Ovary (tissue), 9 donors: ENCODE measurements around the gene SH3BGRL3. TPM values are rescaled to one million over a fixed set of nuclear protein-coding genes. Genes with fewer than 3 reads are reported as not detected.
"Not testable (repeated sequence)": the region's sequence is repeated elsewhere in the genome, so short reads cannot be mapped to it uniquely, and the experiment has no call there.

ENCODE experiments used
- DNase-seq, 5 donors: peaks; one replicate each; pipeline ENCODE4 v3.0.0-alpha.2; 2019 to 2020
- H3K27ac ChIP-seq, 2 donors: fragments of 200-600 bp; one replicate each; pipeline versions ENCODE4 v1.5.1 to v1.8.0; 2019 to 2022
- H3K27me3 ChIP-seq: fragments of 200-600 bp; one replicate; pipeline ENCODE4 v1.8.0; 2022
- H3K36me3 ChIP-seq: fragments of 200-600 bp; sonication (generic); one replicate; pipeline ENCODE4 v1.5.1; 2019
- H3K4me1 ChIP-seq: one replicate; pipeline ENCODE4 v1.8.1; 2013; ENCODE audit warnings: mild to moderate bottlenecking, moderate library complexity; ENCODE audit not compliant: insufficient read depth
- H3K4me3 ChIP-seq: fragments of 200-600 bp; sonication (generic); one replicate; pipeline ENCODE4 v1.5.1; 2017
- H3K9me3 ChIP-seq, 2 donors: fragments of 200-600 bp in 1 of 2; sonication (generic) in 1 of 2; one replicate each; pipeline versions ENCODE4 v1.5.1 to v1.8.1; 2013 to 2019; ENCODE audit warnings: mild to moderate bottlenecking in 1 of 2, moderate library complexity in 1 of 2
- CTCF ChIP-seq, 3 donors: fragments of 450-650 bp in 2 of 3; fragments of 200-600 bp in 1 of 3; IDR thresholded peaks; one replicate each; pipeline versions ENCODE4 v1.5.1 to v1.8.0; 2016 to 2022; ENCODE audit warnings: antibody characterized with exemption in 3 of 3, mild to moderate bottlenecking in 1 of 3
- EP300 ChIP-seq: sonication (generic); formaldehyde crosslinking; IDR thresholded peaks from one replicate; pipeline ENCODE4 v1.6.1; 2017; ENCODE audit warnings: antibody characterized with exemption
- POLR2A ChIP-seq: fragments of 450-650 bp; IDR thresholded peaks from one replicate; pipeline ENCODE4 v1.6.1; 2017; ENCODE audit warnings: antibody characterized with exemption, mild to moderate bottlenecking, moderate library complexity
- WGBS, 3 donors: extraction: QIAGEN DNeasy Blood & Tissue Kit in 1 of 3; methylation state at CpG; one replicate each; pipeline versions ENCODE4 v1.1.5 to v1.1.7; 2013 to 2017; 5-methylcytosine and 5-hydroxymethylcytosine counted together
- intact Hi-C, 4 donors: fragments of 100-400 bp; cut with DNase I; formaldehyde crosslinking; loops; one replicate each; pipeline versions ENCODE4 v1.11.0 to v1.15.1; 2022 to 2023
- polyA plus RNA-seq, 2 donors: library from polyadenylated mRNA; stranded (reverse); fragments of 200-250 nt in 1 of 2; fragments of 350-450 nt in 1 of 2; fragmentation: Illumina TruSeq in 1 of 2; extraction: RNeasy Lipid Tissue Mini Kit (QIAGEN cat#74804) in 1 of 2; gene quantifications; one replicate each; pipeline ENCODE4 v1.2.3, GENCODE V29; 2013 to 2014
- total RNA-seq, 7 donors: library from RNA; depleted of rRNA in 2 of 7; stranded (reverse); fragments of >200 nt in 2 of 7; fragmentation: NEBNext Ultra II Directional in 3 of 7; extraction: Animal tissue kit (Norgen Biotek cat#: 25700) in 3 of 7; gene quantifications; one replicate each; pipeline versions ENCODE4 v1.1.0 to v1.2.4, GENCODE V29; 2016 to 2023
- donor health status: DM: no; HTN: no; CAD: no; lungs with moderate emphysema.
- donor health status: DM: no; HTN: no; CAD: no.
- donor health status: Bipolar disorder and iron deficiency.
- donor health status: DM: yes; HTN: yes; CAD: no.
- donor health status: DM: no; HTN: no; CAD: no.
- donor health status: DM: yes; HTN: yes; CAD: no.

Gene SH3BGRL3
- total and polyA plus RNA-seq, 9 donors = 18.6 to 242 (median 58.3) TPM

- Histone ChIP-seq H3K9me3 (no peaks in the 10 kb centered on the region), H3K27ac (no peak overlapping the region), H3K36me3 (no peaks in the 10 kb centered on the region), H3K4me1 (no peaks in the 10 kb centered on the region), H3K4me3 (no peak overlapping the region), H3K27me3 (no peaks in the 10 kb centered on the region)
- TF ChIP-seq CTCF (IDR thresholded peaks at IDR 0.05) = no peak
- no peak for TF ChIP-seq EP300
- TF ChIP-seq POLR2A = no peak
- no peak for DNase-seq
- 90 to 93% (median 90%) methylated on average over 2 of the region's 2 CpGs for WGBS, 3 donors
- intact Hi-C loops = loop anchor here in 3 of 4 donors (2.0 to 10.0 kb wide), 3 partner anchors 53 to 221 kb away; no protein-coding TSS in a partner anchor
These were observed 43.5 kb downstream of the SH3BGRL3 start for GRCh38 chr1:26323382-26323781.

GRCh38 chr1:26324550-26324949 lies 44.7 kb downstream of the SH3BGRL3 start:
- no peaks in the 10 kb centered on the region for H3K4me1 ChIP-seq
- H3K36me3 ChIP-seq = no peaks in the 10 kb centered on the region
- no peaks in the 10 kb centered on the region for H3K27me3 ChIP-seq
- DNase-seq = no peak
- no peaks in the 10 kb centered on the region for H3K9me3 ChIP-seq
- 68 to 80% (median 70%) methylated on average over 3 of the region's 3 CpGs for WGBS, 3 donors
- TF ChIP-seq EP300 (no peak), CTCF (IDR thresholded peaks at IDR 0.05) (no peak), POLR2A (no peak)
- no peak overlapping the region for H3K27ac ChIP-seq
- H3K4me3 ChIP-seq = no peak overlapping the region
- intact Hi-C loops = loop anchor here in 2 of 4 donors (5.0 to 10.0 kb wide), 2 partner anchors 220 to 222 kb away; no protein-coding TSS in a partner anchor

- WGBS, 3 donors = 74 to 85% (median 83%) methylated on average over 8 of the region's 8 CpGs
- H3K4me1 ChIP-seq = no peaks in the 10 kb centered on the region
- no peaks in the 10 kb centered on the region for H3K9me3 ChIP-seq
- H3K4me3 ChIP-seq = no peak overlapping the region
- no peaks in the 10 kb centered on the region for H3K27me3 ChIP-seq
- no peak overlapping the region for H3K27ac ChIP-seq
- no peak for TF ChIP-seq CTCF (IDR thresholded peaks at IDR 0.05)
- no peak for TF ChIP-seq POLR2A
- TF ChIP-seq EP300 = no peak
- DNase-seq = no peak
- no peaks in the 10 kb centered on the region for H3K36me3 ChIP-seq
- intact Hi-C loops = loop anchor here in 1 of 4 donors (10.0 kb wide), 1 partner anchor 223 kb away; no protein-coding TSS in a partner anchor
These were observed 48.1 kb downstream of the SH3BGRL3 start for GRCh38 chr1:26327956-26328362.

- intact Hi-C loops = loop anchor here in 1 of 4 donors (10.0 kb wide), 1 partner anchor 224 kb away; no protein-coding TSS in a partner anchor
- Histone ChIP-seq H3K27me3 (no peaks in the 10 kb centered on the region), H3K4me3 (no peak overlapping the region), H3K36me3 (no peaks in the 10 kb centered on the region), H3K9me3 (no peaks in the 10 kb centered on the region), H3K27ac (no peak overlapping the region), H3K4me1 (no peaks in the 10 kb centered on the region)
- no peak for TF ChIP-seq CTCF (IDR thresholded peaks at IDR 0.05)
- no peak for TF ChIP-seq EP300
- TF ChIP-seq POLR2A = no peak
- no peak for DNase-seq
- 64 to 71% (median 69%) methylated on average over 8 of the region's 8 CpGs for WGBS, 3 donors
These were observed 48.7 kb downstream of the SH3BGRL3 start for GRCh38 chr1:26328597-26328996.

- not testable (repeated sequence) for H3K27me3 ChIP-seq, H3K9me3 ChIP-seq, H3K27ac ChIP-seq, DNase-seq, H3K4me1 ChIP-seq, H3K36me3 ChIP-seq, H3K4me3 ChIP-seq
- intact Hi-C loops = loop anchor here in 1 of 4 donors (10.0 kb wide), 1 partner anchor 225 kb away; no protein-coding TSS in a partner anchor
- WGBS, 3 donors = 89 to 94% (median 92%) methylated on average over 4 of the region's 4 CpGs
These were observed 49.5 kb downstream of the SH3BGRL3 start for GRCh38 chr1:26329380-26329779.
